Measurements from ENCODE around the gene MAPKAPK2.

- TF ChIP-seq CTCF (IDR thresholded peaks at IDR 0.05) = no peak
- TF ChIP-seq POLR2A (IDR thresholded peaks at IDR 0.05; ENCODE audit: low read depth) = no peak
- TF ChIP-seq POLR2AphosphoS5 (IDR thresholded peaks at IDR 0.05) = no peak
- TF ChIP-seq EP300 (IDR thresholded peaks at IDR 0.05) = no peak
Observed at GRCh38 chr1:206647224-206647623, 37.5 kb upstream of the MAPKAPK2 start.
